GM12878 (cell line): ENCODE measurements around the gene SLC25A45. TPM values are rescaled to one million over a fixed set of nuclear protein-coding genes. Genes with fewer than 3 reads are reported as not detected.

ENCODE experiments used
- BACH1 ChIP-seq: fragments of 450-650 bp; IDR thresholded peaks from 2 replicates; pipeline ENCODE4 v1.6.1; 2017; ENCODE audit warnings: mild to moderate bottlenecking, borderline replicate concordance
- BCL11A ChIP-seq: IDR thresholded peaks from 2 replicates; pipeline ENCODE4 v1.6.1; 2011; ENCODE audit warnings: low read depth, low read length
- CBX3 ChIP-seq: fragments of 200-600 bp; sonication (generic); IDR thresholded peaks from 2 replicates; pipeline ENCODE4 v1.6.1; 2016; ENCODE audit warnings: low read depth, borderline replicate concordance
- CHD4 ChIP-seq: fragments of 200-600 bp; sonication (generic); IDR thresholded peaks from 2 replicates; pipeline ENCODE4 v1.6.1; 2016; ENCODE audit warnings: mild to moderate bottlenecking
- CREM ChIP-seq: IDR thresholded peaks from 2 replicates; pipeline ENCODE4 v1.6.1; 2014; ENCODE audit warnings: antibody characterized with exemption, low read depth
- ELK1 ChIP-seq: IDR thresholded peaks from 2 replicates; pipeline ENCODE4 v1.6.1; 2012; ENCODE audit warnings: low read depth, low read length, improper control_type of control experiment
- ESRRA ChIP-seq: IDR thresholded peaks from 2 replicates; pipeline ENCODE4 v1.6.1; 2012; ENCODE audit warnings: mild to moderate bottlenecking, low read length, improper control_type of control experiment
- FOS ChIP-seq: IDR thresholded peaks from 3 replicates; pipeline ENCODE4 v1.6.1; 2011; ENCODE audit warnings: borderline replicate concordance; ENCODE audit not compliant: insufficient read length; ENCODE audit errors: extremely low read depth
- HCFC1 ChIP-seq: fragments of 150-350 bp; IDR thresholded peaks from 2 replicates; pipeline ENCODE4 v1.6.1; 2014; ENCODE audit warnings: low read length
- KLF5 ChIP-seq: fragments of 450-650 bp; IDR thresholded peaks from 2 replicates; pipeline ENCODE4 v1.6.1; 2014; ENCODE audit warnings: mild to moderate bottlenecking; ENCODE audit not compliant: partially characterized antibody
- MAX ChIP-seq: IDR thresholded peaks from 2 replicates; pipeline ENCODE4 v1.6.1; 2012; ENCODE audit warnings: low read depth, low read length, improper control_type of control experiment
- MXI1 ChIP-seq: fragments of 150-350 bp; IDR thresholded peaks from 2 replicates; pipeline ENCODE4 v1.6.1; 2011; ENCODE audit warnings: low read depth, mild to moderate bottlenecking, inconsistent platforms, low read length, improper control_type of control experiment
- MYC ChIP-seq: IDR thresholded peaks from 2 replicates; pipeline ENCODE4 v1.6.1; 2011; ENCODE audit warnings: mild to moderate bottlenecking, low read length, moderate library complexity, inconsistent platforms; ENCODE audit not compliant: insufficient read depth, insufficient replicate concordance, insufficient read length, severe bottlenecking
- NBN ChIP-seq: fragments of 450-650 bp; IDR thresholded peaks from 2 replicates; pipeline ENCODE4 v1.6.1; 2016
- NR2F1 ChIP-seq: fragments of 450-650 bp; conservative IDR thresholded peaks from 2 replicates; pipeline ENCODE4 v1.6.1; 2017; ENCODE audit warnings: mild to moderate bottlenecking
- PBX3 ChIP-seq: IDR thresholded peaks from 2 replicates; pipeline ENCODE4 v1.6.1; 2011; ENCODE audit warnings: mild to moderate bottlenecking, low read depth, low read length, moderate library complexity; ENCODE audit not compliant: insufficient replicate concordance
- RAD21 ChIP-seq: IDR thresholded peaks from 2 replicates; pipeline ENCODE4 v1.6.1; 2011; ENCODE audit warnings: mild to moderate bottlenecking, low read depth, low read length, moderate library complexity; ENCODE audit not compliant: insufficient read depth
- RBBP5 ChIP-seq: fragments of 200-600 bp; sonication (generic); conservative IDR thresholded peaks from 2 replicates; pipeline ENCODE4 v1.6.1; 2016
- RFX5 ChIP-seq: IDR thresholded peaks from 2 replicates; pipeline ENCODE4 v1.6.1; 2011; ENCODE audit warnings: low read depth, low read length, improper control_type of control experiment
- SREBF1 ChIP-seq: IDR thresholded peaks from 2 replicates; pipeline ENCODE4 v1.6.1; 2012; ENCODE audit warnings: mild to moderate bottlenecking, low read length
- STAT1 ChIP-seq: fragments of 450-650 bp; conservative IDR thresholded peaks from 2 replicates; pipeline ENCODE4 v1.6.1; 2014; ENCODE audit warnings: antibody characterized with exemption, mild to moderate bottlenecking
- SUPT20H ChIP-seq: IDR thresholded peaks from 2 replicates; pipeline ENCODE4 v1.6.1; 2011; ENCODE audit warnings: low read depth, mild to moderate bottlenecking, low read length, moderate library complexity, borderline replicate concordance; ENCODE audit not compliant: control insufficient read depth
- TBL1XR1 ChIP-seq: IDR thresholded peaks from 2 replicates; pipeline ENCODE4 v1.6.1; 2012; ENCODE audit warnings: low read depth, low read length, improper control_type of control experiment
- YBX1 ChIP-seq: fragments of 450-650 bp; IDR thresholded peaks from 2 replicates; pipeline ENCODE4 v1.6.1; 2016; ENCODE audit warnings: antibody characterized with exemption
- YY1 ChIP-seq: IDR thresholded peaks from 2 replicates; pipeline ENCODE4 v1.6.1; 2011; ENCODE audit warnings: low read depth, mild to moderate bottlenecking, low read length
- ZBTB4 ChIP-seq: fragments of 450-650 bp; formaldehyde crosslinking; IDR thresholded peaks from 2 replicates; pipeline ENCODE4 v1.4.0; 2022; ENCODE audit warnings: mild to moderate bottlenecking, moderate library complexity
- ZNF207 ChIP-seq: fragments of 450-650 bp; IDR thresholded peaks from 2 replicates; pipeline ENCODE4 v1.6.1; 2014; ENCODE audit warnings: antibody characterized with exemption, mild to moderate bottlenecking, borderline replicate concordance
- ZNF622 ChIP-seq: fragments of 450-650 bp; IDR thresholded peaks from 2 replicates; pipeline ENCODE4 v1.6.1; 2017; ENCODE audit warnings: mild to moderate bottlenecking, inconsistent platforms
- polyA plus RNA-seq, 11 experiments: library from polyadenylated mRNA; depleted of rRNA in 4 of 11; unstranded in 6 of 11; stranded (reverse) in 5 of 11; fragments of >200 nt; fragmentation: Nextera tagmentation in 4 of 11; fragmentation: Illumina TruSeq in 1 of 11; extraction: Ambion mirVana in 4 of 11; extraction: Trizol in 1 of 11; gene quantifications; 1 replicate in 1 of 11; 2 replicates in 10 of 11; pipeline versions ENCODE4 v1.2.1 to v1.2.3, GENCODE V29; 2011 to 2016; ENCODE audit warnings: inconsistent platforms in 2 of 11, missing spikeins in 2 of 11, low read depth in 1 of 11
- total RNA-seq, 4 experiments: library from RNA; depleted of rRNA in 3 of 4; stranded (reverse); fragments of >200 nt in 3 of 4; fragmentation: Illumina TruSeq in 1 of 4; extraction: Trizol in 1 of 4; gene quantifications; 2 replicates each; pipeline versions ENCODE4 v1.2.1 to v1.2.3, GENCODE V29; 2013 to 2021

SLC25A45 gene
- total and polyA plus RNA-seq, 10 of the 15 experiments (the other 5 are each of a cell fraction or from before 2014, with no cell fraction given) = 4.1 to 35.2 (median 20.3) TPM

GRCh38 chr11:65354265-65355012, 28.0 kb downstream of the SLC25A45 start, which contains the start of gene TIGD3 (continued):
- TF ChIP-seq RAD21 = no peak
- TF ChIP-seq BACH1 = peak; percentile 78; the same call in 1 of the 2 replicates
- TF ChIP-seq FOS = peak; percentile 34
- no peak for TF ChIP-seq ELK1
- TF ChIP-seq NR2F1 = peak; percentile 67
- TF ChIP-seq CHD4 = no peak
- no peak for TF ChIP-seq RBBP5
- no peak for TF ChIP-seq ZNF622
- TF ChIP-seq ZBTB4 = no peak
- TF ChIP-seq HCFC1 = no peak
- TF ChIP-seq NBN = no peak
- no peak for TF ChIP-seq SREBF1
- TF ChIP-seq ZNF207 = no peak
- TF ChIP-seq MYC = no peak
- TF ChIP-seq YBX1 = no peak
- no peak for TF ChIP-seq TBL1XR1
- TF ChIP-seq BCL11A = no peak
- no peak for TF ChIP-seq RFX5
- no peak for TF ChIP-seq STAT1
- no peak for TF ChIP-seq KLF5
- no peak for TF ChIP-seq CREM
- TF ChIP-seq ESRRA = no peak
- no peak for TF ChIP-seq SUPT20H
- TF ChIP-seq PBX3 = no peak
- TF ChIP-seq MXI1 = 0 out of 2 replicates have a peak, but pooled peaks have one; percentile 58
- TF ChIP-seq MAX = no peak
- 0 out of 2 replicates have a peak, but pooled peaks have one; percentile 9 for TF ChIP-seq YY1
- no peak for TF ChIP-seq CBX3
